GM19193 (cell line): Measurements from ENCODE around the gene BMX.

Source experiments
- POLR2A ChIP-seq: IDR thresholded peaks from 4 replicates; pipeline ENCODE4 v1.6.1; 2011; ENCODE audit not compliant: insufficient read depth, insufficient read length; ENCODE audit errors: extremely low read depth

BMX gene

GRCh38 chrX:15496824-15497223, 3.8 kb upstream of the BMX start:
- no peak for TF ChIP-seq POLR2A

DNA sequence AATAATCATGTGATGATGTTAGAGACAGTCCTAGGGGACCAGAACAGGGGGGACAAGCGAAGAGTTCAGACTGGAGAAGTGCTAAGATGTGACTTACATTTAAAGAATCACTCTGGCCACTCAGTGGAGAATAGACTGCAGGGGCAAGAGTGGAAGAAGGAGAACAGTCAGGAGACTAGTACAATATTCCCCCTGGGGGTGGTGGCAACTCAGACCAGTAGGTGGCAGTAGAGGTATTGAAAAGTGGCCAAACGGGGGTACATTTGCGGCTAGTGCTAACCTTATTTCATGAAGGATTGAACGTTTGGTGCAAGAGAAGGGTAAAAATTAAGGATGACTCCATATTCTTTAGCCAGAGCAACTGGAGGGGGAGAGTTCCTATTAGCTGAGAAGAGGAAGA, 2.7 kb upstream of the BMX start:
- no peak for TF ChIP-seq POLR2A

DNA sequence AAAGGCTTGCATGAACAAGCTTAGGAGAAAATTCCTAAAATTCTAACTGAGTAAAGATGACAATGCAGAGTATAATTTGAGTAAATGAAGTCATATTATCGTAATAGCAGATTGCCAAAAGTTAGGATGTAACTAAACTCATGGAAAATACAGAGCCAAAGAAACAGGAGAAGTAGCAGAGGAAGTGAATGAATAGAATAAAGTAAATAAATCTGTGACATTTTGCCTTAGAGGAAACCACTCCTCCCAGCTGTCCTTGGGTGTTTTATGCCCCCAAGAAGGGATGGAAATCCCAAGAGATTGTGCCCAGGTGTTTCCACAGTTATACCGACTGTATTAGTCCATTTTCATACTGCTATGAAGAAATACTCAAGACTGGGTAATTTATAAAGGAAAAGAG, 1.9 kb upstream of the BMX start:
- no peak for TF ChIP-seq POLR2A

GRCh38 chrX:15499976-15500375, 631 bp upstream of the BMX start:
- no peak for TF ChIP-seq POLR2A

DNA sequence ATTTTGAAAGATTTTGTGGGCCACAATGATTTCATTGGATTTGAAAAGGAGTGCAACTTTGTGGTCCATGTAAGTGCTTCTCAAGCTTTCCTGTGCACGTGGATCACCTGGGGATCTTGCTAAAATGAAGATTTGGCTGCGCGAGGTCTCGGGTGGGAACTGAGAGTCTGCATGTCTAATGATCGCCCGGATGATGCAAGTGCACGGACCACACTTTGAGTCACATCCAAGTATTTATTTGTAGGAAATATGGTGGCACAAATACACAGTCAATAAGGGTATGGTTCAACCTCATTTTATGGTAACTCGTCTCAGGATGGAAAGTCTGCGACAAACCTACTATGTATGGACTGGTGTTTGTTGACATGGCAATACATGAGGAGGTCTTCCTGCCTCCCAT, 899 bp downstream of the BMX start:
- no peak for TF ChIP-seq POLR2A

DNA sequence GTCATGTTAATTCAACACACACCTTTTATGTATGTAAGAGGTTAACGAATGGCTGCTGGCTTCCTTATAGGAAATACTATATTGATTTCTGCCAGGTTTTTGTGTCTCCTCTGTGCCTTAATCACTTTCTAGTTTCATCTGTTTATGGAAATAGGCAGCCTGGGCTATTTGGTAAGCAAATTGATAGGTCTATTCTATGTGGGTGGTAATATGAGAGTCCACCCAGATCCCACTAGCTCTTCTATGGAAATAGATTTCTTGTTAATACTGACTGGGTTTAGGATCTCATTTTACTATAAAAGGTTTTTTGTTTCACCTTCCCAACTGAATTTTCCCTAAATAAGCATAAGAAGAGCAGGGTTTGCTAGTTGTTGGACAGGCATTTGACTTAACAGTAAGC, 4.1 kb downstream of the BMX start:
- TF ChIP-seq POLR2A = no peak

DNA sequence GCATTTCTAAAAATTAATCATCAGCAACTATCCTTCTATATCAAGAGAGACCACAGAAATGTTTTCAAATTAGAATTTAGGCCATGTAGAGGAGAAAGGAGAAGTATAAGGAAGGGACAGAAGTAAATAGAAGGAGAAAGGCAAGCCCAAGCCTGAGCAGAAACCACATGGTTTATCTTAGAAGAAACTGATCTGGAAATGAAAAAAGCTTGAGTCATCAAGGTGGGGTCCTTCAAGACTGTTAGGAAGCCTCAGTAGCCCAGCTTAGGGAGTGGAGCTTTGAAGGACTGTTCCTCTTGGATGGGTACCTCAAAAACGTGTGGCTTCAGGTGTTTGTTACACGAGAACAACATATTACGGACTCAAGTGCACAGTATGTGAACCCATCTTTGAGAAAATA, 4.5 kb downstream of the BMX start:
- no peak for TF ChIP-seq POLR2A

DNA sequence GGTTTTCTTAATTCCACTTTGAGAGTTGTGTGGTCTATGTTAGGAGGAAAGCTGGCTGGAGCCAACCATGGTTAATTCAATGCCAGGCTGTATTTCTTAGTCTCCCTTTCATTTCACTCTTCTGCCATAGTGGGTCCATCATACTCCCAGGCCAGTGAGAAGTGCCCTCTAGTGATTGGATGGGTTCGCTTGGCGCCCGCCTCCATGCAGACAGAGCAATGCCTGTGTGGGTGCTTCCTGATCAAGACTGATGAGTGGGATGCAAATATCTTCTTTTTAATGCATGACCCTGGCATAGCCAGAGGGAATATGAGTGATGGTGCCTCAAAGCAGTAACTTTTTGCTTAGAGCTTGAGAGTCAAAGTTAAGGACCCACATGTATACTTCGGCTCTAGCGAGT, 6.4 kb downstream of the BMX start:
- no peak for TF ChIP-seq POLR2A

DNA sequence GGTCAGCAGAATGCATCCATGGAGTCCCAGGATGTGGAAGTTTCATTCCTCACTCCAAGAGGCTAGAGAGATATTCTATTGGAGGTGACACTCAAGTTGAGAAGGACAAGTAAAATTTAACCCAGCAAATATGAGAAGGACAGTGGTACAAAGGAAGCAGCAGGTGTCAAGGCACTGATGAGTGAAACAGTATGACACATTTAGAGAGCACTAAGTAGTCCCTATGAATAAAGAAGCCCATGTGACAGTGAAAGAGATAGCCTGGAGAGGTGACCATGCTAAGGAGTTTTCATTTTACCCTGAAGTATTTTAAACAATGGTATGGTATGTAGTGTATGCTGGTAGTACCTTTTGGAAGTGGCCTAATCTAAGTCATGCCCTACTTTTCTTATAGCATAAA, 9.2 kb downstream of the BMX start:
- no peak for TF ChIP-seq POLR2A

- no peak for TF ChIP-seq POLR2A
Observed at GRCh38 chrX:15511563-15511962, 11.0 kb downstream of the BMX start.

DNA sequence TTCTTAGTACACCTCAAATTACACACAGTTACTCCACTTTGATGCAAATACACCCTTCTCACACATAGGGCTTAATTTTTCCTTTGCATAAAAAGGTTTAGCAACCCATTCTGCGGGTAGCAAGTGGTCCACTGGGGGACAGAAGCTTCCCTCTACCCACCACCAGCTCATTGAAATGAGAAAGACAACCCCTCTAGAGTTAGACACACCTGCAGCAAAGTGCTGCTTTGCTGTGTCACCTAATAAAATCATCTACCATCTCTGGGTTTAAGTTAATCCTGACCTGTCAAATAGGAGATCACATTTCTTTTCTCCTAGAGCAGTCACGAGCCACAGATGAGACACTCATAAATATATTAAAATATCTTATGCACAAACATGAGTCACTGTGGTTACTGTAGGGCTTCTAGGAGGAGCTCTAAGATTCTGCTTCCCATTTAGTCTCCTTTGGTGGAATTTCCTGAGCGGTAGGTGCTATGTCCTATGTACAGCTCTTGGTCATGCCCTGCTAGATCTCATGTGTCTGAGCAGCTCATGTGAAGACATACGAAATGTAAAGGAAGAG, 11.9 kb downstream of the BMX start:
- no peak for TF ChIP-seq POLR2A

DNA sequence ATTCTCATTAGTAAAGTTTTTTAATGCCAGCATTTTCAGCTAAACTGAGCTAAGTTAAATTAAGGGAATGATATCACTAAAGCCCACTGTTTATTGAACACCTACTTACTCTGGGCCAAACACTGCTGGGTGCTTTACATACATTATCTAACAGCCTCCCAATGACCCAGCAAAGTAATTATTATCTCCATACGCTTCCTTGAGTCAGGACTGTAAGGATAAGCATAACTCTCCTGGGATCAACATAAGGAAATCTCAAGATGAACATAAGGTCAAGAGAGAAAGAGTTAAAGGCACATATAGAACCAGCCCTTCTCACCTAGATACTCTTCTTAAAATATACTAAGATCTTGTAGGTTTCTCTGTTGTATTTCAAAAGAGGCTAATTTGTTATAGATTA, 13.7 kb downstream of the BMX start:
- no peak for TF ChIP-seq POLR2A

GRCh38 chrX:15515931-15516330, 15.3 kb downstream of the BMX start:
- TF ChIP-seq POLR2A = no peak

DNA sequence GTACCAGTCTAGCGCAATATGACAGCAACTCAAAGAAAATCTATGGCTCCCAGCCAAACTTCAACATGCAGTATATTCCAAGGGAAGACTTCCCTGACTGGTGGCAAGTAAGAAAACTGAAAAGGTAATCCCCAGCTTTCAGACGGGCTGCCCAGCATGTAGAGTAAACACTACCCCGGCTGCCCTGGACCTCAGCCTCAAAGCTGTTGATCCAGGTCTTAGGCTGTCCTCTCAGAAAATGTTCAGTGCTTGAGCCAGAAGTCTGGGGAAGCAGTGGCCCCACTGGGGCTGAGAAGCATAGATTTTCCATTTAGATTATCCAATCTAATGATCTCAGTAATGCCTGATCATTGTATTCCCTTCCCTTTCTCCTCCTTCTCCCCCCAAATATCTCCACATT, 21.9 kb downstream of the BMX start:
- no peak for TF ChIP-seq POLR2A

DNA sequence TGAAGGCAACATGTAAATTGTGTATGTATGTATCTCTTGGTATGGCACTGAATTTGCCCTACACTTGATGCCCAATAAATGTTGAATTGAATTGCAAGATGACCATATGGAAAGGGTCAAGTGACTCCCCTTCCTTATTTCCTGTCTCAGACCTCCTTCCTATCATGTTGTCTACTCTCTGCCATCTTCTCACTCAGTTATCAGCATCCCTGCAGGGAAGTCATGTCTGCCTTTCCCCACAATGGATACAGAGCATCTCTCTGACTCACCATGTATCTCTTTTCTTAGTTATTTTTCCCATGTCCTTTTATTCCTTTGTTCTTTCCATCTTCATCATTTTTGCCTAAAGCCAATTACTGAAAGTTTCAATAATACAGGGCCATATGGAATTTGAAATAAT, 22.5 kb downstream of the BMX start:
- TF ChIP-seq POLR2A = no peak

GRCh38 chrX:15524417-15524816, 23.8 kb downstream of the BMX start:
- no peak for TF ChIP-seq POLR2A

DNA sequence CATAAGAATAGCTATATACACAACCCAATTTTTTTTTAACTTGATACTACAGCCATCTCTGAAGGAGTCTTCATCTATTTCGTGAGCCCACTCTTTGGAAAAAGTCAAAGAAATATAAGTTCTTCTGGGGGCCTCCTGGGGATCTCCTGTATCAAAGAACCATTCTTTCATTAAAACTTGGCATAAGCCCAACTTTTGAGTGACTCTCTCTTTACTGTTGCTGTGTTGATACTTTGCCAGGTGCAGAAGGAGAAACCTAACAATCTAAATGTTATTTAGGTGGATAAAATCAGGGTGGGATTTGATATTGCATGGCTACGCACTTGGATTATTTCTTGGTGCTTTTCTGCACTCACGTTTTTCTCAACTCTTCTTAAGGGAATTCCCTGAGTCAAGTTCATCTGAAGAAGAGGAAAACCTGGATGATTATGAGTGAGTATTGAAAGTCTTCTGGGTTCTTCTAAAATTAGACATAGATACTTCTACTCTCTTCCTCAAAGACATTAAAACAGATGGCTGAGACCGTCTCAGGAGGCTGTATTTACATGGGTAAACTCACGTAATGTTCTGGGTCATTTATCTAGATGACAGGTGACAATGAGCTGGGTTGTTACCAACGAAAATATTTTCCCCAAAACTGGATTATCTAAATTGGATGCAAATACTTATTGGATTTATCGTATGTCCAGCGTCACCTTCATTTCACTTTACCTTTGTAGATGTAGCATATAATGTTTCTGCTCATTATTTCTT, 25.2 kb downstream of the BMX start:
- TF ChIP-seq POLR2A = no peak
